Progenitor cell of endocrine pancreas (in vitro differentiated cells): ENCODE data around the gene SPRED2. TPM values are rescaled to one million over a fixed set of nuclear protein-coding genes. Genes with fewer than 3 reads are reported as not detected.

ENCODE experiments used
- DNase-seq: peaks from one replicate; pipeline ENCODE4 v3.0.0; 2021; ENCODE audit warnings: low spot score; ENCODE audit not compliant: unreplicated experiment
- H3K27ac Mint-ChIP-seq: 2 replicates; pipeline ENCODE4 v1.8.0; 2021; ENCODE audit warnings: mild to moderate bottlenecking, moderate library complexity, mixed read lengths
- H3K27me3 Mint-ChIP-seq: 2 replicates; pipeline ENCODE4 v1.8.0; 2021; ENCODE audit warnings: mixed read lengths
- H3K36me3 Mint-ChIP-seq: 2 replicates; pipeline ENCODE4 v1.8.0; 2022; ENCODE audit warnings: mixed read lengths; ENCODE audit not compliant: insufficient read depth
- H3K4me1 Mint-ChIP-seq: 2 replicates; pipeline ENCODE4 v1.8.0; 2021; ENCODE audit warnings: low read depth, mixed read lengths
- H3K4me3 Mint-ChIP-seq: 2 replicates; pipeline ENCODE4 v1.8.0; 2021; ENCODE audit warnings: low read depth, mild to moderate bottlenecking, moderate library complexity, mixed read lengths
- H3K9me3 Mint-ChIP-seq: 2 replicates; pipeline ENCODE4 v1.8.0; 2021; ENCODE audit warnings: low read depth, mixed read lengths
- CTCF ChIP-seq: fragments of 200-600 bp; sonication (generic); IDR thresholded peaks from one replicate; pipeline ENCODE4 v1.5.0; 2021; ENCODE audit warnings: antibody characterized with exemption, mild to moderate bottlenecking; ENCODE audit not compliant: unreplicated experiment
- total RNA-seq: library from RNA; stranded (reverse); gene quantifications from 2 replicates; pipeline ENCODE4 v1.2.1, GENCODE V29; 2021

The SPRED2 gene
- total RNA-seq, 1 donor from 2014 or later = 38.6 TPM

GRCh38 chr2:65397122-65397521, 35.3 kb downstream of the SPRED2 start:
- Mint-ChIP-seq H3K27me3 (no peaks in the 10 kb centered on the region), H3K27ac (no peak overlapping the region), H3K9me3 (peaks cover 4% of the 10 kb centered on the region), H3K4me1 (peaks cover 17% of the 10 kb centered on the region), H3K4me3 (no peak overlapping the region), H3K36me3 (peaks cover 8% of the 10 kb centered on the region)
- TF ChIP-seq CTCF = no peak
- DNase-seq = no peak

- peaks cover 17% of the 10 kb centered on the region for H3K4me1 Mint-ChIP-seq
- H3K36me3 Mint-ChIP-seq = peaks cover 8% of the 10 kb centered on the region
- H3K27me3 Mint-ChIP-seq = no peaks in the 10 kb centered on the region
- DNase-seq = no peak
- H3K4me3 Mint-ChIP-seq = no peak overlapping the region
- TF ChIP-seq CTCF = no peak
- H3K9me3 Mint-ChIP-seq = peaks cover 4% of the 10 kb centered on the region
- peak overlapping the region; percentile 78 for H3K27ac Mint-ChIP-seq
These were observed 35.9 kb downstream of the SPRED2 start for GRCh38 chr2:65396348-65397026.

GRCh38 chr2:65395621-65396347, 36.6 kb downstream of the SPRED2 start:
- peak overlapping the region; percentile 51 for H3K27ac Mint-ChIP-seq
- H3K36me3 Mint-ChIP-seq = peaks cover 8% of the 10 kb centered on the region
- no peaks in the 10 kb centered on the region for H3K27me3 Mint-ChIP-seq

GRCh38 chr2:65393743-65394422, 38.5 kb downstream of the SPRED2 start:
- no peak for TF ChIP-seq CTCF
- peaks cover 6% of the 10 kb centered on the region for H3K36me3 Mint-ChIP-seq
- H3K27ac Mint-ChIP-seq = no peak overlapping the region
- no peak for DNase-seq
- no peaks in the 10 kb centered on the region for H3K27me3 Mint-ChIP-seq
- peaks cover 4% of the 10 kb centered on the region for H3K9me3 Mint-ChIP-seq
- no peak overlapping the region for H3K4me3 Mint-ChIP-seq
- peaks cover 23% of the 10 kb centered on the region for H3K4me1 Mint-ChIP-seq

More at GRCh38 chr2:65395621-65396347, 36.6 kb downstream of the SPRED2 start:
- DNase-seq = no peak
- no peak for TF ChIP-seq CTCF
- Mint-ChIP-seq H3K4me1 (peaks cover 21% of the 10 kb centered on the region), H3K9me3 (peaks cover 4% of the 10 kb centered on the region), H3K4me3 (no peak overlapping the region)

- Mint-ChIP-seq H3K36me3 (peaks cover 1% of the 10 kb centered on the region), H3K9me3 (peaks cover under 1% of the 10 kb centered on the region), H3K4me1 (peaks cover 23% of the 10 kb centered on the region), H3K27me3 (no peaks in the 10 kb centered on the region), H3K4me3 (no peak overlapping the region), H3K27ac (no peak overlapping the region)
- no peak for DNase-seq
- no peak for TF ChIP-seq CTCF
These were observed 39.4 kb downstream of the SPRED2 start for GRCh38 chr2:65393046-65393445.
